NCI-H1930 (cell line): ENCODE results near the gene CDH26.
"Not testable (repeated sequence)": the region's sequence is repeated elsewhere in the genome, so short reads cannot be mapped to it uniquely, and the experiment has no call there.

Experiments
- DNase-seq, 2 experiments: peaks; one replicate each; lab custom pipeline; 2025; lab: John Stamatoyannopoulos, UW

Gene CDH26

GRCh38 chr20:59940956-59941294 is 17.3 kb upstream of the CDH26 start:
- no peak for DNase-seq

- DNase-seq = no peak
These were observed 16.0 kb upstream of the CDH26 start for GRCh38 chr20:59942245-59942644.

- no peak for DNase-seq
These were observed 13.5 kb upstream of the CDH26 start for GRCh38 chr20:59944726-59945125.

GRCh38 chr20:59945175-59945574 is 13.0 kb upstream of the CDH26 start:
- DNase-seq = no peak

- no peak for DNase-seq
These were observed 12.5 kb upstream of the CDH26 start for GRCh38 chr20:59945731-59946130.

DNA sequence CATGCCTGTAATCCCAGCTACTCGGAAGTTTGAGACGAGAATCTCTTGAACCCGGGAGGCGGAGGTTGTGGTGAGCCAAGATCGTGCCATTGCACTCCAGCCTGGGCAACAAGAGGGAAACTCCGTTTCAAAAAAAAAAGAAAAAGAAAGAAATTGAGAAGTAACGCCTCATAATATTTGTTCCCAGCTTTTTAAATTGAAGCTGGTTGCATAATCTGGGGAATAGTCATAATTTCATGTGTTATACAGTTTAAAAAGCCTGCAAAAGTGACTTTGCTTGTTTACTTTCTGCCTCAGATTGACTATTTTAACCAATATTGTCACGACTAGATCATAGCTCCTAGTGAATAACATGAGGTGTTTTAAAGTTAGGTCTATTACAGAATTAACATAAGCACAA is 10.8 kb upstream of the CDH26 start:
- DNase-seq = no peak

DNA sequence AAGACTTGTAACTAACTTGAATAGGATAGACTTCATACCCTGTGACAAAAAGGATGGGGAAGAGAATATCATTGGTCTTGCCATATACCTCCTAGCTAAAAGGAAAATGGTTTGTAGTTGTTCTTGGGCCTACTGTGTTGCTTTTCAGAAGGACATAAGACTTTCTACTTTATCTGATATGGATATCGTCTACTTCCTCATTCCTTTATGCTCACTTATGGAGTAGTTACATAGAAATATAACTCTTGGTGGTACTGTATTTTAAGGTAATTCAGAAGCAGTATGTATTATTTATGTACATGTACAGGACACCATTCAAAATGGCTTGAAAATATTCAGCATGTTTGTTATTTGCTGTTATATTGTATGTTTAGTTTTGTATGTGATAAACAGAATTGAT is 10.0 kb upstream of the CDH26 start:
- DNase-seq = no peak

DNA sequence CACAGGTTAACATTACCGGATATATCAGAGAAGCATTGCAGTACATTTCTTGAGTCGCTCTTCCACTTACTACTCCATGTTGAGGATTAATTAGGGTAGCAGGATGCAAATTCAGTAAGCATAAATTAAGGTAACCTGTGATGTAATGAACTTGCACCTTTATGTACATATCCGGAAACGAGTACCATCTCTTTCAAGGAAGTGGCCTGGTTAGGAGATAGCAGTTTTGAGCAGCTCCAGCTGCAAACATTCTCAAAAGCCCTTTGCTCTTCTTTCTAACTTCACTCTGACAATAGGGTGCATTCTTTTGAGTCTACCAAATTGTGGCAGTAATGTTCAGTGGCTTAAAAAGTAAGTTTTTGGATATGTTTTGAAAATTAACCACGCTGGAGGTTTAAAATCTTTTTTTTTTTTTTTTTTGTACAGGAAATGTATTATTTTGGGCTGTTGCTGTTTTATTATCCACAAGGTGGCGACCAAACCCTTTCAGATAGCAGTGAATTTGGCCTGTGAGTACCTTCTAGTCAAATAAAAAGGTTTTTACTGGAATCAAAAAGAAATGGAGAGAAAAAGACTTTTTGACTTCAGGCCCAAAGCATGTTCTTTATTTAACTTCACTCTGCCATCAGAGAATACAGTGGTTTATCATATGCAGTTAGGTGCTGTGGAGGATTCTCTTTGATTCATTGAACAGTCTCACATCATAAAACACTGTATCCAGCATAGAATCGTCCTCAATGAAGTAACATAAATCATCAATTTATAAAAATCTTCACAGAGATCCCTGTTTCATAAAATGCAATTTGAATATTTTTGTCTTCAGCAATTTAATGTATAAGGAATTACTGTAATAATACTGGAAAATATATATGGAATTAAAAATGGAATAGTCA is 9.1 kb upstream of the CDH26 start:
- peak; percentile 21 to 24 for DNase-seq

- DNase-seq = no peak
These were observed 8.3 kb upstream of the CDH26 start for GRCh38 chr20:59949911-59950310.

GRCh38 chr20:59954718-59955117 is 3.5 kb upstream of the CDH26 start:
- no peak for DNase-seq

DNA sequence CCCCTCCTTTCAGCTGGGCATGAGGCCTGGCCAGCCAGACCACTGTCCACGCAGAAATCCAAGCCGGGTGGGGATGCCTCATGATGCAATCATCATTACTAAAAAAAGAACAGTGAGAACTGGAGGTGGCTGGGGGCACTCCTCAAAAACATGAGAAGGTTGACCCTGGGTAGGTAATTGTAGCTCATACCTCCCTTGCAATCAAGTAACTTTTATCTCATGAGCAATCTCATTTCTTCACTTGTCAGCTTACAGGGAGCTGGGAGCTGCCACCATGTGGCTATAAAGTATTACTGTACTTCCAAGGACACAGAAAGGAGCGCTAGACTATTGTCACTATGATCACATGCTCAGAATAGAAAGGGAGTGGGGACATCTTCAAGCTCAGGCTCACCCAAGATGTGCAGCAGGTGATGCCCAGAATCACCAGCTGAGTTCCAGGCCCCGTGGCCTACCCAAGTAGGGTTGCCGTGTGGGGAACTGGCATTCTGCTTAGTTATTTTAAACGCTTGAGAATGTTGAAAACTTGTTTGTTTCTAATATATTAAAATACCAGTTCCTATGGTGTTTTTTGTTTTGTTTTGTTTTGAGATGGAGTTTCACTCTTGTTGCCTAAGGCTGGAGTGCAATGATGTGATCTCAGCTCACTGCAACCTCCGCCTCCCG is 3.0 kb upstream of the CDH26 start:
- peak in 1 of 2 experiments; percentile 16 for DNase-seq

DNA sequence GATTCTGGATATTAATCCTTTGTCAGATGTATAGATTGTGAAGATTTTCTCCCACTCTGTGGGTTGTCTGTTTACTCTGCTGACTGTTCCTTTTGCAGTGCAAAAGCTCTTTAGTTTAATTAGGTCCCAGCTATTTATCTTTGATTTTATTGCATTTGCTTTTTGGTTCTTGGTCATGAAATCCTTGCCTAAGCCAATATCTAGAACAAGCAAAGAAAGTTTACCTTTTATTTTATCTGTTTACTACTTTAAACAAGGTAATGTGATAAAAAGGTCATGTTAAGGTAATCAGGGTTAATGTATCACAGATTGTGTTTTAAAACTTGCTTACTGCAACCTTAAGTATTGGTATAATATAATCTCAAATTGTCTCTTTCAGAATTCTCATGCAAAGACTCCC is 655 bp upstream of the CDH26 start:
- DNase-seq = not testable (repeated sequence)

DNA sequence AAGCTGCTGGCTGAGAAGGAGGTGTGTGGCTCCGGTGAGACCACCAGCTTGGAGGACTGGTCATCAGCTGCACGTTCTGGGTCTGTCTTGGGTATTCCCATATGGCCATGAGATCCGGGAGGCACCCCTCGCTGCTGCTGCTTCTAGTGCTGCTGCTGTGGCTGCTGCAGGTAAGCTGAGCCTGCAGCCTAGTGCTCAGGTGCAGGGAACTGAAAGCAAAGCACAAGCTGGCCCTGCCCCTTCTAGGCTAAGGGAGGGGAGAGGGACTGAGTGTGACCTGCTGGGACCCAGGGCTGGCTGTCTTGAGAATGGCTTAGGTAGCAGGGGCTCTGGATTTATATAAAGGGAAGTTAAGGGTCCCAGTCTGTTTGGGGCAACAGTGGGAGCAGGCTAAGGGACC is 403 bp downstream of the CDH26 start:
- no peak for DNase-seq

- no peak for DNase-seq
These were observed 3.2 kb downstream of the CDH26 start for GRCh38 chr20:59961423-59961822.

DNA sequence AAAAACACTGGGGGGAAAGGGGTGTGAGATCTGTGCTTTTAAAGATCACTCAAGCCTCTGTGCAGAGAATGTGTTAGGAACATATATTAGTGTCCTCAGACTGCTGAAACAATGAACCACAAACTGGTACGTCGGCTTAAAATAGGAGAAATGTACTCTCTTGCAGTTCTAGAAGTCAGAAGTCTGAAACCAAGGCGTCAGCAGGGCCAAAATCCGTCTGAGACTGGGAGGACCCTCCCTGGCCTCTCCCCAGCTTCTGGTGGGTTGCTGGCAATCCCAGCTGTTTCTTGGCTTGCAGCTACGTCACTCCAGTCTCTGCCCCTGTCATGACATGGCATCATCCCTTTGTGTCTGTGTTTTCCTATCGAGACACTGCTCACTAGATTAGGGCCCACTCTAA is 3.9 kb downstream of the CDH26 start:
- DNase-seq = no peak

GRCh38 chr20:59966428-59966827 is 8.2 kb downstream of the CDH26 start:
- no peak for DNase-seq

GRCh38 chr20:59971428-59971827 is 13.2 kb downstream of the CDH26 start:
- DNase-seq = no peak

GRCh38 chr20:59972037-59972801 is 14.0 kb downstream of the CDH26 start:
- no peak for DNase-seq

GRCh38 chr20:59976156-59976782 is 18.0 kb downstream of the CDH26 start:
- DNase-seq = no peak

DNA sequence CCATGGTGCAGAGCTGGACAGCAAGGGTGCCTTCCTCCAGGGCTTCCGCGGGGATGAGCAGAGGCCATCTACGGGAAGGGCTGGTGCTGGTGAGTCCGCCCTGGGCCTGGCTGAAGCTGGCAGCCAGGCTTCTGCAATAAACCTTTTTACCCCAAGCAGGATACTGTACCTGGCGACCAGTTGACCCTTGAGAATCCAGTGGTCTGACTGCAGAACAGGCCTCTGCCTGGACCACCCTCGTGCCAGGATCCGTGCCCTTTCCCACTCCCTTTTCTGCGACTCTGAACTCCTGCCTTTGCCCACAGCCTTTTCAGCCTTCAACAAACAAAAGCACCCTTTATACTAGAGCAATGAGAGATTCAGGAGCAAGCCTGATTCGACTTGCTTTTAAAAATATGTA is 18.9 kb downstream of the CDH26 start:
- no peak for DNase-seq

- no peak for DNase-seq
These were observed 24.9 kb downstream of the CDH26 start for GRCh38 chr20:59983076-59983475.

DNA sequence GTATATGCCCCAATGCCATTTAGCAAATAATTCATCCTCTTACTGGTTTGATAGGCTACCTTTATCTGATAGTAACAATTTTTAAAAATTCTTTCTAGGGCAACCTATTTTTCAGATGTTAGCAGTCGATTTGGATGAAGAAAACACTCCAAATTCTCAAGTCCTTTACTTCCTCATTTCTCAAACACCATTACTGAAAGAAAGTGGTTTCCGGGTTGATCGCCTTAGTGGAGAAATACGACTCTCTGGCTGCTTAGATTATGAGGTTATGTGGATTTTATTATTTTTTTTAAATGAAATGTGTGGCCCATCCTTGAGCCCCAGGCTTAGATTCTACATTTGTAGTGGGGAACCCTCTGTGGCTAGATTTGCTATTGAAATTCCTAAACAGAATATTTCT is 26.3 kb downstream of the CDH26 start:
- no peak for DNase-seq
